GM12878 (cell line): ENCODE data around the gene CFAP74. TPM values are rescaled to one million over a fixed set of nuclear protein-coding genes. Genes with fewer than 3 reads are reported as not detected.

Experiments
- ATAC-seq: fragments of 200-7000 bp; cut with Tn5 transposase; 3 replicates; pipeline ENCODE4 v1.9.1; 2020; ENCODE audit warnings: mild to moderate bottlenecking, moderate library complexity
- BruUV-seq: library from RNA; stranded (reverse); fragments of 400-500 nt; replicated peaks from 2 replicates; lab custom pipeline; 2021; lab: Mats Ljungman, UMichigan
- CTCF ChIA-PET: fragments of 300-600 bp; sonication (Branson Sonifier 250); formaldehyde crosslinking; extraction: SDS; loops from one replicate; lab custom pipeline; 2021; ENCODE audit warnings: inconsistent platforms; lab: Yijun Ruan, JAX
- POLR2A ChIA-PET: fragments of 350-600 bp; formaldehyde crosslinking; extraction: SDS; loops from one replicate; lab custom pipeline; 2021; ENCODE audit warnings: inconsistent platforms; lab: Charles Lee
- RAD21 ChIA-PET: fragments of 300-600 bp; sonication (Branson Sonifier 250); formaldehyde crosslinking; loops from one replicate; lab custom pipeline; 2023; ENCODE audit warnings: antibody characterized with exemption; ENCODE audit not compliant: unreplicated experiment; lab: Charles Lee
- SMC1A ChIA-PET: fragments of 300-600 bp; sonication (Branson Sonifier 250); formaldehyde crosslinking; loops from one replicate; lab custom pipeline; 2023; ENCODE audit not compliant: unreplicated experiment, uncharacterized antibody; lab: Charles Lee
- DNase-seq: peaks from one replicate; pipeline ENCODE4 v3.0.0-alpha.2; 2011; ENCODE audit warnings: low read depth, low spot score
- FAIRE-seq: peaks from 3 replicates; lab custom pipeline; 2011; peaks lifted over from hg19 to GRCh38; lab: Jason Lieb, UNC
- H2AFZ ChIP-seq: 2 replicates; pipeline ENCODE4 v1.6.0; 2011; ENCODE audit warnings: low read depth, low read length, control low read depth; ENCODE audit not compliant: control insufficient read depth
- H3K27ac ChIP-seq: 2 replicates; pipeline ENCODE4 v1.5.1; 2011; ENCODE audit warnings: control low read depth; ENCODE audit not compliant: control insufficient read depth, insufficient read depth
- H3K27me3 ChIP-seq, 2 experiments: replicated peaks in 1 of 2; 2 replicates each; pipeline versions ENCODE4 v1.6.0 to v1.6.1; 2011; ENCODE audit warnings: low read length in 1 of 2; ENCODE audit not compliant: control insufficient read depth in 2 of 2, insufficient read depth in 2 of 2
- H3K36me3 ChIP-seq, 2 experiments: 2 replicates each; pipeline ENCODE4 v1.5.1; 2011; ENCODE audit warnings: low read length in 1 of 2; ENCODE audit not compliant: control insufficient read depth in 2 of 2, insufficient read depth in 2 of 2
- H3K4me1 ChIP-seq: 2 replicates; pipeline ENCODE4 v1.6.1; 2011; ENCODE audit warnings: mild to moderate bottlenecking, low read length, moderate library complexity, mixed read lengths; ENCODE audit not compliant: control insufficient read depth, insufficient read depth
- H3K4me2 ChIP-seq: 2 replicates; pipeline ENCODE4 v1.6.0; 2011; ENCODE audit warnings: control low read depth; ENCODE audit not compliant: control insufficient read depth, insufficient read depth
- H3K4me3 ChIP-seq: fragments of 200-600 bp; sonication (generic); 2 replicates; pipeline ENCODE4 v1.5.1; 2016
- H3K79me2 ChIP-seq: 2 replicates; pipeline ENCODE4 v1.6.0; 2011; ENCODE audit warnings: low read length; ENCODE audit not compliant: control insufficient read depth, insufficient read depth
- H3K9ac ChIP-seq: 2 replicates; pipeline ENCODE4 v1.8.0; 2011; ENCODE audit warnings: low read length, control low read depth, mixed read lengths; ENCODE audit not compliant: control insufficient read depth, insufficient read depth
- H3K9me3 ChIP-seq: replicated peaks from 3 replicates; pipeline ENCODE4 v1.5.1; 2011; ENCODE audit warnings: mild to moderate bottlenecking, low read length; ENCODE audit not compliant: control insufficient read depth, insufficient read depth
- H4K20me1 ChIP-seq: 2 replicates; pipeline ENCODE4 v1.6.0; 2011; ENCODE audit not compliant: control insufficient read depth, insufficient read depth
- ATF2 ChIP-seq: IDR thresholded peaks from 2 replicates; pipeline ENCODE4 v1.6.1; 2012; ENCODE audit warnings: low read length, inconsistent platforms
- BACH1 ChIP-seq: fragments of 450-650 bp; IDR thresholded peaks from 2 replicates; pipeline ENCODE4 v1.6.1; 2017; ENCODE audit warnings: mild to moderate bottlenecking, borderline replicate concordance
- BCL3 ChIP-seq: IDR thresholded peaks from 2 replicates; pipeline ENCODE4 v1.6.1; 2011; ENCODE audit warnings: borderline replicate concordance, low read depth, mild to moderate bottlenecking, moderate library complexity, low read length; ENCODE audit not compliant: insufficient read depth, poor library complexity, severe bottlenecking
- EZH2 ChIP-seq: IDR thresholded peaks from 2 replicates; pipeline ENCODE4 v1.6.1; 2012; ENCODE audit warnings: low read depth, mild to moderate bottlenecking, control low read depth, inconsistent platforms, low read length, borderline replicate concordance; ENCODE audit not compliant: control insufficient read depth
- HSF1 ChIP-seq: fragments of 150-350 bp; IDR thresholded peaks from 2 replicates; pipeline ENCODE4 v1.6.1; 2014; ENCODE audit warnings: mild to moderate bottlenecking, low read depth, low read length
- KDM1A ChIP-seq: fragments of 200-600 bp; sonication (generic); IDR thresholded peaks from 2 replicates; pipeline ENCODE4 v1.6.1; 2016; ENCODE audit warnings: borderline replicate concordance
- MEF2B ChIP-seq: fragments of 450-650 bp; IDR thresholded peaks from 2 replicates; pipeline ENCODE4 v1.6.1; 2018; ENCODE audit warnings: mild to moderate bottlenecking, moderate library complexity; ENCODE audit not compliant: partially characterized antibody, poor library complexity, severe bottlenecking
- NRF1 ChIP-seq: conservative IDR thresholded peaks from 2 replicates; pipeline ENCODE4 v1.6.1; 2011; ENCODE audit warnings: mild to moderate bottlenecking, low read depth, low read length, improper control_type of control experiment
- PRDM15 ChIP-seq: fragments of 450-650 bp; formaldehyde crosslinking; IDR thresholded peaks from 2 replicates; pipeline ENCODE4 v1.4.0; 2020; ENCODE audit warnings: mild to moderate bottlenecking, moderate library complexity
- SIN3A ChIP-seq: IDR thresholded peaks from 2 replicates; pipeline ENCODE4 v1.6.1; 2012; ENCODE audit warnings: low read depth, low read length, improper control_type of control experiment
- SIX5 ChIP-seq: IDR thresholded peaks from 2 replicates; pipeline ENCODE4 v1.6.1; 2011; ENCODE audit warnings: mild to moderate bottlenecking, low read depth, low read length, moderate library complexity; ENCODE audit not compliant: severe bottlenecking
- SREBF2 ChIP-seq: IDR thresholded peaks from 2 replicates; pipeline ENCODE4 v1.6.1; 2012; ENCODE audit warnings: mild to moderate bottlenecking, low read length
- USF1 ChIP-seq: IDR thresholded peaks from 2 replicates; pipeline ENCODE4 v1.6.1; 2011; ENCODE audit warnings: borderline replicate concordance, low read depth, mild to moderate bottlenecking, moderate library complexity, mixed read lengths, low read length; ENCODE audit not compliant: insufficient read depth; ENCODE audit errors: extremely low read length
- WGBS: methylation state at CpG from one replicate; pipeline ENCODE4 v1.1.6; 2016; ENCODE audit warnings: low lambda C conversion rate; ENCODE audit not compliant: insufficient replicate concordance, insufficient coverage; ENCODE audit errors: missing lambda C conversion rate; 5-methylcytosine and 5-hydroxymethylcytosine counted together
- in situ Hi-C: fragments of 300-500 bp; cut with MboI; formaldehyde crosslinking; loops from 9 replicates; pipeline ENCODE4 v1.14.3; 2018; ENCODE audit warnings: mixed read lengths
- intact Hi-C: fragments of 100-400 bp; cut with micrococcal nuclease; formaldehyde crosslinking; loops from one replicate; pipeline ENCODE4 v1.14.2; 2022; ENCODE audit not compliant: unreplicated experiment
- polyA plus RNA-seq, 11 experiments: library from polyadenylated mRNA; depleted of rRNA in 4 of 11; unstranded in 6 of 11; stranded (reverse) in 5 of 11; fragments of >200 nt; fragmentation: Nextera tagmentation in 4 of 11; fragmentation: Illumina TruSeq in 1 of 11; extraction: Ambion mirVana in 4 of 11; extraction: Trizol in 1 of 11; gene quantifications; 1 replicate in 1 of 11; 2 replicates in 10 of 11; pipeline versions ENCODE4 v1.2.1 to v1.2.3, GENCODE V29; 2011 to 2016; ENCODE audit warnings: inconsistent platforms in 2 of 11, missing spikeins in 2 of 11, low read depth in 1 of 11
- total RNA-seq, 4 experiments: library from RNA; depleted of rRNA in 3 of 4; stranded (reverse); fragments of >200 nt in 3 of 4; fragmentation: Illumina TruSeq in 1 of 4; extraction: Trizol in 1 of 4; gene quantifications; 2 replicates each; pipeline versions ENCODE4 v1.2.1 to v1.2.3, GENCODE V29; 2013 to 2021

Gene CFAP74
- total and polyA plus RNA-seq, 10 of the 15 experiments (the other 5 are each of a cell fraction or from before 2014, with no cell fraction given) = 0.01 TPM; not detected in 9

GRCh38 chr1:1929102-1929638 lies 74.4 kb downstream of the CFAP74 start:
- no peak for DNase-seq
- 69% methylated on average over 8 of the region's 10 CpGs for WGBS
- Histone ChIP-seq H3K4me2 (no peak overlapping the region), H3K4me3 (no peak overlapping the region), H4K20me1 (no peaks in the 10 kb centered on the region), H3K36me3 (no peaks in the 10 kb centered on the region), H3K27me3 (no peaks in the 10 kb centered on the region), H3K9me3 (peaks cover 2% of the 10 kb centered on the region; the same call in 1 of the 3 replicates), H3K27ac (no peak overlapping the region), H3K79me2 (no peaks in the 10 kb centered on the region), H3K4me1 (no peaks in the 10 kb centered on the region), H3K9ac (no peak overlapping the region), H2AFZ (no peak overlapping the region)
- POLR2A ChIA-PET = no interaction called here
- CTCF ChIA-PET = no interaction called here
- FAIRE-seq = no peak
- RAD21 ChIA-PET = no interaction called here
- BruUV-seq = no TSS peak
- in situ Hi-C loops (no loop called here), intact Hi-C loops (no loop called here)
- ATAC-seq = no peak
- SMC1A ChIA-PET = no interaction called here
- TF ChIP-seq KDM1A = no peak
- no peak for TF ChIP-seq BCL3
- TF ChIP-seq EZH2 = no peak
- no peak for TF ChIP-seq USF1
- TF ChIP-seq HSF1 = no peak
- no peak for TF ChIP-seq BACH1
- no peak for TF ChIP-seq SIN3A
- no peak for TF ChIP-seq NRF1
- TF ChIP-seq ATF2 = no peak
- no peak for TF ChIP-seq SIX5
- TF ChIP-seq PRDM15 (CRISPR knock-in tag) = no peak
- no peak for TF ChIP-seq SREBF2
- TF ChIP-seq MEF2B = no peak
